ENCODE measurements around the gene C20orf204. TPM values are rescaled to one million over a fixed set of nuclear protein-coding genes. Genes with fewer than 3 reads are reported as not detected.

C20orf204 gene
- polyA plus RNA-seq, 3 donors = 1.3 to 1.5 (median 1.3) TPM

GRCh38 chr20:64069614-64070243 is 33.7 kb downstream of the C20orf204 start:
- no peak for DNase-seq

GRCh38 chr20:64070244-64070993 is 34.4 kb downstream of the C20orf204 start:
- no peak for DNase-seq

GRCh38 chr20:64071341-64072332 is 35.7 kb downstream of the C20orf204 start:
- DNase-seq = no peak

GRCh38 chr20:64072498-64073063 is 36.6 kb downstream of the C20orf204 start:
- DNase-seq = no peak

GRCh38 chr20:64073476-64074183 is 37.6 kb downstream of the C20orf204 start:
- DNase-seq = no peak

GRCh38 chr20:64074184-64074789 is 38.3 kb downstream of the C20orf204 start:
- DNase-seq = no peak

- DNase-seq = no peak
Measured at GRCh38 chr20:64074963-64075362, 39.0 kb downstream of the C20orf204 start.

GRCh38 chr20:64075556-64075955 is 39.6 kb downstream of the C20orf204 start:
- DNase-seq = no peak

- DNase-seq = no peak
Measured at GRCh38 chr20:64076061-64076997, 40.3 kb downstream of the C20orf204 start.

GRCh38 chr20:64077094-64077493 is 41.1 kb downstream of the C20orf204 start:
- DNase-seq = no peak

- DNase-seq = no peak
Measured at GRCh38 chr20:64077541-64077875, 41.5 kb downstream of the C20orf204 start.

- DNase-seq = no peak
Measured at GRCh38 chr20:64077876-64078551, 42.0 kb downstream of the C20orf204 start.

GRCh38 chr20:64078934-64079272 is 42.9 kb downstream of the C20orf204 start:
- no peak for DNase-seq

- no peak for DNase-seq
Measured at GRCh38 chr20:64079273-64080012, 43.5 kb downstream of the C20orf204 start, which contains the start of gene RGS19. TSS of gene RGS19 (minus strand) at chr20:64079518. CDS start at chr20:64076886, 2,632 bp downstream.

GRCh38 chr20:64080013-64080812 is 44.2 kb downstream of the C20orf204 start, which contains the start of gene OPRL1:
TSS of gene OPRL1 (plus strand) at chr20:64080082. CDS start at chr20:64092721, 12,639 bp downstream.
- DNase-seq = no peak

- no peak for DNase-seq
Measured at GRCh38 chr20:64080813-64081623, 45.0 kb downstream of the C20orf204 start.

- no peak for DNase-seq
Measured at GRCh38 chr20:64081624-64081964, 45.6 kb downstream of the C20orf204 start.
